HG03135 (cell line): ENCODE data around the gene DAG1.
A peak's percentile ranks its signal among the peaks of the same experiment; 100 is the strongest.
"Not testable (repeated sequence)": the region's sequence is repeated elsewhere in the genome, so short reads cannot be mapped to it uniquely, and the experiment has no call there.

Experiments used
- ATAC-seq: cut with Tn5 transposase; IDR thresholded peaks from one replicate; pipeline ENCODE4 v1.9.1; 2021; ENCODE audit warnings: mild to moderate bottlenecking, moderate library complexity; ENCODE audit not compliant: unreplicated experiment

The DAG1 gene

DNA sequence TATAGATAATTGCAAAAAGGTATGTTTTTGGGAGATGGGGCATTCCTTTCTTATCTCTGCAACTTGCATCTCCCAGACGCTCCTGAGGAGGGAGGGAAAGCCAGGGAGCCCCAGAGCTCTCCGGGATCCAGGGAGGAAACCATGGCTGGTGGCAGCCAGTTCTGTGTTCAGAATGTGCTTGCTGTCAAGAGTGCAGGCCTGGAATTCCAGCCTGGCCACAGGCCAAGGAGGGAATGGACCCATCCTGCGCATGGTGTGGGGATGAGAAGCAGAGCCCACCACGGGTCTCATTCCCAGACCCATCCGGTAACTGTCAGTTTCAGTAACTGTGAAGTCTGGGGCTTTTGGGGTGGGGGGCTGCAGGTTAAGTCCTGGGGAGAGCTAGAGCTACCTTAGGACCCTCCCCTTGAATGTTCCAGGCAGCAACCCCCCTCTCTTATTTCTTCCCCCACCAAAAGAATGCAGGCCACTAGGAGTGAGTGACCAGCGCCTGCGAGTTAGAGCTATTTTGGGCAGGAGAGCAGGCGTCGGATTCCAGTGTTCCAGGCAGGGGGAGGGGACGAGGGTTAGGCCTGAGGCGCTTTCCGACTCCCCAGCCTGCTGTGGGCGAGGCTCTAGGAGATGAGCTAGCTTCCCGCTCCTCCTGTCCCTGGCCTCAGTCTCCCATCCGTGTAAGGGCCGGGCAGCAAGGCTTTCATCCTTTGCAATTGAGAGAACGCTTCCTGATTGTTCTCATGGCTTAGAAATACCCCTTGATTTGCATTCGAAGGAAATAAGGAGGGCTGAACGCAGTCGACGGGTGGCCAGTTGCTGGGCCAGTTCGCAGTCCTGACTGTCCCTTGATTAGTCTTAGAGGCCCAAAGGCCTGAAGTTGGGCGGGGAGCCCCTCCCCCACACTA is 781 bp upstream of the DAG1 start:
- ATAC-seq, result no peak

DNA sequence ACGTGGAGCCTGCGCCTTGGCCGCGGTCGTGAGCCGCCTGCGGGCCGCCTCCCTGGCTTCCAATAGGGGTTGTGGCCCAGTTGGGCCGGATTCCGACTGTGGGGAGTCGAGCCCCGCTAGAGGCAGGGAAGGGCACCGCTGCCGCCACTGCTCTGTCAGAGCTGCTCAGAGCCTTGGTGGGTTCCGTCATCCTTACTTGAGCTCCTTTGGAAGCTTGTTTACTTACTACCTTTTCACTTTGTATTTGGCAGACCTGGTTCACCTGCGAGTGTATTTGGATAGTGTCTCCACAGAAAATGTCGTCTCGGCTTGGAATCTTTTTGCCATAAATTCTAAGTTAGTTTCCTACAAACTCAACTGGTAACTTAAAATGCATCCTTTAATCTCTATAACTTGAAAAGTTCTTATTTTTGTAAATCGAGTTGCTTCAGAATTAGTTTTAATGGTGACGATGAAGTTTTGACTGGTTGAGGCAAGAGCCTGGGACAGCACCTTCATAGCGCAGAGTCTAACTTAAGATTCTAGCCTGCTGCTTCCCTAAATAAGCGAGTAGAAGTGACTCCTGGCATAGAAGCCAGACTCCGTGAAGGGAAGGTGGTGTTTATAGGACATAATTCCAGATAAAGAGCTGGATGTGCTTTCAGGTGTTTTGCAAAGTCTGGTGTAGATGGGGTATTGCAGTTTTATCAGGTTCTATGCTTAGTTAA is 800 bp downstream of the DAG1 start:
- ATAC-seq, result peak; percentile 22

DNA sequence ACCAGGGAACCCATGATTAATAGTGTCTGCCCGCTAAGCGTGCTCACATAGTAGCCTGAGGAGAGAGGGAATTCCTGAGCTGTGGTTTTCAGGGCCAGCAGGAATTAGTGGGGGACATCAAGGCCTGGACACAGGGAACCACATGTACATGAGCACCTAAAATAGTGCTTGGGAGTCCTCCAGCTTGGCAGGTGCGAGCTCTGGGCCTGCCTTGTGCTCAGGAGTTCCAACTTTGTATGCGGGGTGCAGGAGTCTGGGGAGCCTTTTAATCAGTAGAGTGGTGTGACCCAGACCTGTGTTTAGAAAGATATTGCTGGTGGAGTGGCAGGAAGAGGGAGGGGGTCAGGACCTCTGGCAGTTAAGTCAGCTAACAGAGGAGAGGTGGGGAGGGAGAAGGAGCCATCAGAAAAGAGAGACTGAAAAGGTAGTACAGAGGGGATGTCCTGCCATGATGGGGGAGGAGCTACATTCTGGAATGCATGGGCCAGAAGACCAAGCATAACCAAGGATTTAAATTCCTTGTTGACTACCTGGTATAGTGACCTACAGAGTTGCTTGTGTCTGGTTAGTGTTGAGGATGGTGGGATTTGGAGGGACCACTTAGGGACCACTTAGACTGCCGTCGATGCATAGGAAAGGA is 1.9 kb downstream of the DAG1 start:
- no peak for ATAC-seq

DNA sequence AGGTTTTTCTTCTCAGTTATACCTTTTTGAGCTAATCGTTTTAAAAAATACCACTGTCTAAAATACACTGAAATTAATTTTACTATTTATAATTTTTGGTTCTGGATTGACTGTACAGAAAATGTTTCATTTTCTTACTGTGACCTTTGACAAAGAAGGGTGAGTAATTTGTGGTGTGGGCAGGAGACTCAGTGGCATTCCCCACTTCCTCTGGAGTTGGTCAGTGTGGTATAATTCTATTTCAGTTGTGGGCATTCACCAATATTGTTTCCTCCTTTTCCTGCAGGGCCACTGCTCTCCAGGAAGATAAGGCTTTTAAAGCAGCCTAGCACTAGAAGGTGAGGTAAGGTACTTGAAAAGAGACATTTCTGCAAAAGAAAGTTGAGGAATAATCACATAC is 6.5 kb downstream of the DAG1 start:
- no peak for ATAC-seq

DNA sequence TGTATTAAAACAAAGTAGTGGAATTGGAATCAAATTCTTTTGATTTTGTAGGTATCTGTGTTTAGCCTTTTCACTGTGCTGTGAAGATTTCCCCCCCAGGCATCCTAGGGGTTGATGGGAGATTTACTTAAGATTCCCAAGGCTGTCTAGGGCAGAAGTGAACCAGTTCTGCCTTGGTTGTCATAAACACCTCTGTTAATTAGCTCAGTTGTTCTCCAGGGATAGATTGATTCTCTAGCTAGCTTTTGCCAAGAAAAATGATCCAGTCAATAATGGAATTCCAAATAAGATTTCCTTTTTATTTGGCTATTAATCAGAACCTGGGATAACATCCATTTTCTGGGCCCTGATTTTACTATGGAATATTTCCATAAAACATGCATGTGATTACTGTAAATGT is 12.7 kb downstream of the DAG1 start:
- ATAC-seq, result no peak

DNA sequence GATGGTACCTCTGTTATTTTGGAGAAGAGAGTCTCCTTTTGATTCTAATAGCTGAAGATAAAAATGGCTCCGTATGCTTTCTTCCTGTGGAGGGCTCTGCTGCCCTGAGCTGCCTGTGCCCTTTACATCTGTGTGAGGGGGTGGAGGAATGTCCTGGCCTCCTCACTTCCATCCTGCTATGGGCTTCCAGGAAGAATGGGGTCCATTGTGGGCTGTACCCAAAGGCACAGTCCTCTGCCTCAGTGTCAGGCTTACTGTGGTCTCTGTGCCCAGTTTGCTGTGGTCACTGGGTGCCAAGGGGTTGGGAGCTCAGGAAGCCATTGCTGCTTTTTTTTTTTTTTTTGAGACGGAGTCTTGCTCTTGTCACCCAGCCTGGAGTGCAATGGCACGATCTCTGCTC is 14.4 kb downstream of the DAG1 start:
- no peak for ATAC-seq

DNA sequence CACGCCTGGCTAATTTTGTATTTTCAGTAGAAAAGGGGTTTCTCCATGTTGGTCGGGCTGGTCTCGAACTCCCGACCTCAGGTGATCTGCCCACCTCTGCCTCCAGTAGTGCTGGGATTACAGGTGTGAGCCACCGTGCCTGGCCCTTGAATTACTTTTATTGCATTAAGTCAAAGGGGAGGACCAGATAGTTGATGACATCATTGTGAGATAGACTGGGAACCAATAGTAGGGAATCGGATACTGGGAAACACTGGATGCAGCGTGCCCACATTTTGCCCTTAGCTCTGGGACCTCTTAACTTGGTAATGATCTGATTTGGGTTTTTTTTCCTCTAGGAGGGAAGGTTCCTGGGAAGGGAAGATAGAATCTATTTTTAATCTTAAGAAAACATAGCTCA is 19.2 kb downstream of the DAG1 start:
- ATAC-seq, result no peak

DNA sequence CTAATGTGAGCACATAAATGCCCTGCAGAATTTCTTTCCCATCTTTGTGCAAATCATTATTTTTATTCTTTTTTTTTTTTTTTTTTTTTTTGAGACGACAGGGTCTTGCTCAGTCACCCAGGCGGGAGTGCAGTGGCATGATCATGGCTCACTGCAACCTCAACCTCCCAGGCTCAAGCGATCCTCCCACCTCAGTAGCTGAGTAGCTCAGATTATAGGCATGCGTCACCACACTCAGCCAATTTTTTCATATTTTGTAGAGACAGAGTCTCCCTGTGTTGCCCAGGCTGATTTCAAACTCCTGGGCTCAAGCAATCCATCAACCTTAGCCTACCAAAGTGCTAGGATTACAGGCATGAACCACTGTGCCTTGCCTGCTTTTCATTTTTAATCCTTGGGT is 22.9 kb downstream of the DAG1 start:
- ATAC-seq, result no peak

DNA sequence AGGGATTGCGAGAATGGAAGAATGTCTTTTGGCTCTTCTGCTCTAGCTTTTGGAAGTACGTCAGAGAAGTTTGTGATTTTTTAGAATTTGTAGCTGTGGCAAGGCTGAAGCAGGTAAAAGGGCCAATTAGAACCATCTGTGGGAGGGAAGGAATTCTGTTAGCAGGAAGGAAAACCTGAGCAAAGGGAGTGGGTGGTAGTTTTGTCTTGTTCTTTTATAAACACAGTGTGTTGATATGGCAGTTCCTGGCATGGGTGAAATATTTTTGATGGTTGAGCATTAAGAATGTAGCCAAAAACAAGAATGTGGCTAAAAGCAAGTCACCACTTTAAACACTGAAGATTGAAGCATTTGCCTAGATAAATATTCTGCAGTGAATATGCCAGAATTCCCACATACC is 23.8 kb downstream of the DAG1 start:
- no peak for ATAC-seq

DNA sequence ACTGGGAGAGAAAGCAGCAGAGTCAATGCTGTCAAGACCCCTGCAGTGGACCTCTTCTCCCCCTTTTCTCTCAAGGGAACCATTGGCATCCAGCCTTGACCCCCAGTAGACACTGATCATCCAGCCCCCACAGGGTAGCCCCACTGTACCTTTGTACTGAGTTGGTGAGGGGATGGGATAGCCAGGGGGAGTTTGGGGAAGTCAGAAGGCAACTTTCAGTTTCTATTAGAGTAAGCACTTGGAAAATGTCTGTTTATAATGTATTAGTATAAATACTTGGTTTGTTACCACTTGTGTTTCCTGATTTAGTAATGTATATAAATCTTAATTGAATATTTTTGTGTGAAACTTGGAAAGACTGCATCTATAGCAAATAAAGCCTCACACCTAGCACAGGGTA is 25.0 kb downstream of the DAG1 start:
- ATAC-seq, result no peak

DNA sequence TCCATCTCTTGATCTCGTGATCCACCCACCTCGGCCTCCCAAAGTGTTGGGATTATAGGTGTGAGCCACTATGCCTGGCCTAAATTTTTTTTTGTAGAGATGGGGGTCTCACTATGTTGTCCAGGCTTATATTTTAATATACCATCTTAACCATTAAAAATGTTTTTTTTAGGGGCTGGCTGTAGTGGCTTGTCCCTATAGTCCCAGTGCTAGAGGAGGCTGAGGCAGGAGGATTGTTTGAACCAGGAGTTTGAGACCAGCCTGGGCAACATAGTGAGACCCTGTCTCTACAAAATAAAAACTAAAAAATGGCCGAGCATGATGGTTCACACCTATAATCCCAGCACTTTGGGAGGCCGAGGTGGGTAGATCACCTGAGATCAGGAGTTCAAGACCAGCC is 26.8 kb downstream of the DAG1 start:
- ATAC-seq, result not testable (repeated sequence)

DNA sequence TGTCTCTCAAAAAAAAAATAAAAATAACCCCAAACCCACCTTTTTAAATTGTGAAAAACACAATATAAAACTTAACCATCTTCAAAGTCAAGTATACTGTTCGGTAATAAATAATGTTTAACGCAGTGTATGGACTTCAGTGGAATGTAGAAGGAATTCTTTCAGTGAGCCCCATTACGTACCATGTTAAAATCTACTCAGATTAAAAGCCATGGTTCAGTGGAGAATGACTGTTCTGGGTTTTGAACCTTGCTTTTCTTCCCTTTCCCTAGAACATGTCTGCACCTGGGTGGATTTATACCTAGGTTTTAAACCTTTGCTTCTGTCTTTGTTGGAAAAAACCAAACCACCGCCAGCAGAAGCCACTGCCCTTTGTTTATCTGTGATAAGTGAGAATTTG is 27.5 kb downstream of the DAG1 start:
- no peak for ATAC-seq

DNA sequence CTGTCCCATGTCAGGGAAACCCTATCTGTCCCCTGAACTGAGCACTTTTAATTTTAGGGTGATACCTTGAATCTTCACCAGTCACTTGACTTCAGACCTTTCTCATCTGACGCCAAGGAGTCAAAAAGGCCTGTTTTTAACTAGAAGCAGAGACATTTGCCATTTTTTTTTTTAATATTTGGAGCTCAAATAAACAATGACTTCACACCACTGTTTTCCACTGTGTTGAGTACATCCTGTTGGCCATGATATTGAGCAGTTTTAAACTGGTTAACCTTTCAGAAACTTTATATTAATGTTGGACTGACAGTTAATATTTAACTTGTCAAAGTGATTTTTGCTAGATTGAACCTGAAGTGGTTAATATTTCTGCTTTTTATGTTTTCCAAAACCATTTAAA is 28.2 kb downstream of the DAG1 start:
- no peak for ATAC-seq

DNA sequence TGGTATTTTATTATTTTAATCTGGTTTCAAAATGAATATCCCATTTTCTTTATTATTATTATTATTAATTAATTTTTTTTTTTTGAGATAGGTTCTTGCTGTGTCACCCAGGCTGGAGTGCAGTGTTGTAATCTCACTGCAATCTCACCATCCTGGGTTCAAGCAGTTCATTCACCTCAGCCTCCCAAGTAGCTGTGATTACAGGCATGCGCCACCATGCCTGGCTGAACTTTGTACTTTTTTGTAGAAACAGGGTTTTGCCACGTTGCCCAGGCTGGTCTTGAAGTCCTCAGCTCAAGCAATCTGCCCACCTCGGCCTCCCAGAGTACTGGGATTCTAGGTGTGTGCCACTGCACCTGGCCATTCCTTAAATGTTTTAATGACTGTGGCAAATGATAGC is 28.6 kb downstream of the DAG1 start:
- ATAC-seq, result no peak

DNA sequence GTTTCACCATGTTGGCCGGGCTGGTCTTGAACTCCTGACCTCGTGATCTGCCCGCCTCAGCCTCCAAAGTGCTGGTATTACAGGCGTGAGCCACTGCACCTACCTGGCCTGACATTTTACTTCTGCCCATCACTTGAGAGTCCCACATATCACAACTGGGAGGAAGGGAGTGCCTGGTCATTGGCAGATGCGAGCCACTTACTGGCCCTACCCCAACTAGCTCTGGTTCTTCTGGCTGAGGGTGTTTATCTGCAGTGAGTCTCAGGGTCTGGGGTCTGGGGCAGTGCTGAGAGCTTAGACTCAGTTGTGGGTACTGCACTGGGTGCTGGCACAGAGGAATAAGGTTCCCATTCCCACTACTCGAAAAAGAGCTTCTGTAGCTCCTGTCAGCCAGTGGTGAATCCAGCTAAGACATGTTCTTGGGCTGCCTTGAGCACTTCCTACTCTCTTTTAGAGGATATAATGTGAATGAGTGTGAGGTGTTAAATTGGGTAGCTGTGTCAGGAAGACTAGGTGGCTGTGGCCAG is 30.2 kb downstream of the DAG1 start:
- ATAC-seq, result no peak

DNA sequence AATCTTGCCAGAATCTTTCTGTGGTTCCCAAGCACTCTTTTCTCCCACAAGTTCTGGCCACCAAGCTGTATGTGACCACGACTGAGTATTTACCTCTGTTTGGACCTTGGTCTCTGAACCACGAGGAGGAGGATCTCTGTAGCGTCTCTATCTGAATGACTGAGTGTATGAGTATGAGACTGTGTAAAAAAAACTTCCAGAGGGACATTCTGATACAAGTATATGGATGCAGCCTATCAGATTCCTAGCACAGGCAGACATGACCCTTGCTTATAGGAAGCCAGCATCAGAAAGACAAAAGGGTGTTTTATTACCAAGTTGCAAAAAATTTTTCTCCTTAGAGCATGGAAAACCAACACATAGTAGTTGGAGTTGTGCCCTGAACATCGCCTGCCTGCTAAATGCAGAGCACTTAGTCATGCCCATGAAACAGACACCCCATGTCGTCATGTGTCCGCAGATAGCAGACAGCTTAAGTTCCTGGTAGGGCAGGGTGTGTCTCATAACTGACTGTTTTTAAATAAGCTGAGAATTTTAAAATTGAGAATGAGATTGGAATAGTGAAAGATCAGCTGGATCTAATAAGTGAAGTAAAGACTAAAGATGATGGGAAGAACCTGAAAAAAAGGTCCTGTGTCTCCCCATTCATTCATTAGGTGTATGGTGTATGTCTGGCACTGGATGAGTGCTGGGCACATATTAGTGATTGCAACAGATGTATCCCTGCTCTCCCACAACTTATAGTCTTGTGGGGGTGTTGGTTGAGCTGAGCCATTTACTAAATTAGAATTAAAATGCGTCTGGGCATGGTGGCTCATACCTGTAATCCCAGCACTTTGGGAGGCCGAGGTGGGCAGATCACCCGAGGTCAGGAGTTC is 30.9 kb downstream of the DAG1 start:
- no peak for ATAC-seq

DNA sequence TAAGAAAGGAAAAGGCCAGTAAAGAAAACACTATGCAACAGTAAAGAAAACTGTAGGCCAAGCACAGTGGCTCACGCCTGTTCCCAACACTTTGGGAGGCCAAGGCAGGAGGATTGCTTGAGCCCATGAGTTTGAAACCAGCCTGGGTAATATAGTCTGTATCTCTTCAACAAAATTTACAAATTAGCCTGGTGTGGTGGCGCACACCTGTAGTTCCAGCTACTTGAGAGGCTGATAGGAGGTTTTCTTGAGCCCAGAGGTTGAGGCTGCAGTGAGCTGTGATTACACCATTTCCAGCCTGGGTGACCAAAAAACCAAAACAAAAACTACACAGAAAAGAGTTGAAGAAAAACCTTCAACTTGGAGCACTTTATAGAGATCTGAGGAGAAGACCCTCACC is 31.8 kb downstream of the DAG1 start:
- no peak for ATAC-seq

DNA sequence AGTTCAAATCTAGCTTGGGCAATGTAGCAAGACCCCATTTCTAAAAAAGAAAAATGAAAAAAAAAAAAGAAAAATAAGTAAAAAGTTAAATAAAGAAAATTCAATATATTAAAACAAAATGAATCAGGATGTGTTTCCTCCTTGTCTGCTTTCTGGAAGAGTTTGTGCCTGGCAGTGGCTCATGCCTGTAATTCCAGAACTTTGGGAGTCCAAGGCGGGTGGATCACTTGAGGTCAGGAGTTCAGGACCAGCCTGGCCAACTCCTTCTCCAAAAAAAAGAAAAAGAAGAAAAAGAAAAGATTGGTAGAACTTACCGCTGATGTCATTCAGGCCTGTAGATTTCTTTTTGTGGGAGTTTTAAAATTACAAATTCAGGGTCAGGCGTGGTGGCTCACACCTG is 36.8 kb downstream of the DAG1 start:
- ATAC-seq, result no peak

DNA sequence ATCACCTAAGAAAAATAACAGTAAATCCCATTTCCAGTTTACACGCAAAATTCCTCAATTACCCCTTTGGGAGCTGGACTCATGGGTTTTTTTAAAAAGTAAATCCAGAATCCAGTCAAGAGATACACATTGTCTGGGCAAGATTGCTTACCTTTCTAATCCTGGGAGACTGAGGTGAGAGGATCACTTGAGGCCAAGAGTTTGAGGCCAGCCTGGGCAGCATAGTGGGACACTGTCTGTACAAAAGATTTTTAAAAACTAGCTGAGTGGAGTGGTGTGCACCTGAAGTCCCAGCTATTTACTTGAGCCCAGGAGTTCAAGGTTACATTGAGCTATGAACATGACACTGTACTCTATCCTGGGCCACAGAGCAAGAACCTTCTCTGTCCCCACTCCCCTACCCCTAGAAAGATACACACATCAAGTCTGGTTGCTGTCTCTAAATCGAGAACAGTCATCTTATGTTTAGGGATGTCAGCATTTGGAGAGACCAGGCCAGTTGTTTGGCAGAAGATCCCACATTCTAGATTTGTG is 39.0 kb downstream of the DAG1 start:
- ATAC-seq, result no peak

DNA sequence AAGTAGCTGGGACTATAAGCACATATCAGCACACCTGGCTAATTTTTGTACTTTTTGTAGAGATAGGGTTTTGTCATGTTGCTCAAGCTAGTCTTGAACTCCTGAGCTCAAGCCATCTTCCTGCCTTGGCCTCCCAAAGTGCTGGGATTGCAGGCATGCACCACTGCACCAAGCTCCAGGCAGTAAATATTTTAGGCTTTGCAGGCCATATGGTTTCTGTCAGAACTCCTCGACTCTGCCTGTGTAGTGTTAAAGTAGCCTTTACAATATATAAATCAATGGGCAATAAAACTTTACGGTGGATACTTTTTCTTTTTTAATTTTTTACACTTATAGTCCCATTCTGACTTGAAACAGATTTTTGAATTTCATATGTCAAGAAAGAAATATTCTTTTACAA is 41.6 kb downstream of the DAG1 start:
- ATAC-seq, result no peak
